Naive thymus-derived CD4-positive, alpha-beta T cell (primary cell): ENCODE results near the gene FBN1. TPM values are rescaled to one million over a fixed set of nuclear protein-coding genes. Genes with fewer than 3 reads are reported as not detected.

ENCODE experiments used
- ATAC-seq: fragments of 150-1000 bp; cut with Tn5 transposase; 2 replicates; pipeline ENCODE4 v1.10.0; 2021; ENCODE audit warnings: mild to moderate bottlenecking, moderate library complexity
- CTCF ChIA-PET: fragments of 350-600 bp; sonication (Branson Sonifier 250); formaldehyde crosslinking; loops from one replicate; lab custom pipeline; 2021; ENCODE audit warnings: antibody characterized with exemption; lab: Charles Lee
- POLR2A ChIA-PET: fragments of 350-600 bp; sonication (Branson Sonifier 250); formaldehyde crosslinking; loops from one replicate; lab custom pipeline; 2021; ENCODE audit warnings: antibody characterized with exemption, inconsistent platforms; lab: Charles Lee
- DNase-seq, 9 donors: peaks; one replicate each; pipeline versions ENCODE4 v3.0.0 to v3.0.0-alpha.2; 2020 to 2022; ENCODE audit warnings: mixed read lengths in 1 of 9
- H3K27ac ChIP-seq: one replicate; pipeline ENCODE4 v1.7.0; 2013; ENCODE audit warnings: mild to moderate bottlenecking, low read depth, low read length, moderate library complexity
- H3K27me3 ChIP-seq, 2 donors: one replicate each; pipeline ENCODE4 v1.7.0; 2013; ENCODE audit warnings: low read length in 2 of 2, mild to moderate bottlenecking in 2 of 2, moderate library complexity in 2 of 2; ENCODE audit not compliant: control insufficient read depth in 2 of 2, insufficient read depth in 2 of 2
- H3K36me3 ChIP-seq, 3 experiments: 1 replicate in 2 of 3; 2 replicates in 1 of 3; pipeline ENCODE4 v1.7.0; 2013; ENCODE audit warnings: low read length in 3 of 3, mild to moderate bottlenecking in 3 of 3, moderate library complexity in 1 of 3; ENCODE audit not compliant: insufficient read depth in 3 of 3, control insufficient read depth in 2 of 3
- H3K4me1 ChIP-seq, 2 donors: one replicate each; pipeline ENCODE4 v1.7.0; 2013; ENCODE audit warnings: low read length in 2 of 2, mild to moderate bottlenecking in 2 of 2, moderate library complexity in 1 of 2; ENCODE audit not compliant: control insufficient read depth in 2 of 2, insufficient read depth in 2 of 2
- H3K4me3 ChIP-seq: 2 replicates; pipeline ENCODE4 v1.7.0; 2013; ENCODE audit warnings: mild to moderate bottlenecking, low read length
- H3K9me3 ChIP-seq, 3 experiments: 1 replicate in 2 of 3; 2 replicates in 1 of 3; pipeline ENCODE4 v1.7.0; 2013; ENCODE audit warnings: low read length in 3 of 3; ENCODE audit not compliant: control insufficient read depth in 2 of 3
- H3K27ac Mint-ChIP-seq, 9 donors: one replicate each; pipeline ENCODE4 v1.8.0; 2020 to 2022; ENCODE audit warnings: mixed read lengths in 9 of 9, mild to moderate bottlenecking in 8 of 9, moderate library complexity in 5 of 9, inconsistent platforms in 2 of 9
- H3K27me3 Mint-ChIP-seq, 5 donors: one replicate each; pipeline ENCODE4 v1.8.0; 2021 to 2022; ENCODE audit warnings: mixed read lengths in 5 of 5, mild to moderate bottlenecking in 1 of 5
- H3K36me3 Mint-ChIP-seq, 5 donors: one replicate each; pipeline ENCODE4 v1.8.0; 2020 to 2022; ENCODE audit warnings: mixed read lengths in 5 of 5, mild to moderate bottlenecking in 3 of 5, inconsistent platforms in 1 of 5
- H3K4me1 Mint-ChIP-seq, 7 donors: one replicate each; pipeline ENCODE4 v1.8.0; 2020 to 2022; ENCODE audit warnings: mixed read lengths in 7 of 7, mild to moderate bottlenecking in 3 of 7, inconsistent platforms in 1 of 7
- H3K4me3 Mint-ChIP-seq, 10 donors: one replicate each; pipeline ENCODE4 v1.8.0; 2020 to 2022; ENCODE audit warnings: mild to moderate bottlenecking in 10 of 10, mixed read lengths in 10 of 10, moderate library complexity in 6 of 10, inconsistent platforms in 2 of 10
- H3K9me3 Mint-ChIP-seq, 11 donors: one replicate each; pipeline ENCODE4 v1.8.0; 2020 to 2022; ENCODE audit warnings: mixed read lengths in 11 of 11, mild to moderate bottlenecking in 4 of 11, inconsistent platforms in 1 of 11, moderate library complexity in 1 of 11
- intact Hi-C, 2 donors: fragments of 100-400 bp; cut with micrococcal nuclease; formaldehyde crosslinking; loops; one replicate each; pipeline ENCODE4 v1.15.1; 2023
- polyA plus RNA-seq, 2 donors: library from polyadenylated mRNA; unstranded; fragments of 300-500 nt; fragmentation: Illumina TruSeq; gene quantifications; one replicate each; pipeline ENCODE4 v1.2.3, GENCODE V29; 2021
- total RNA-seq, 6 experiments: library from RNA in 5 of 6; stranded (reverse) in 5 of 6; gene quantifications; 1 replicate in 5 of 6; 2 replicates in 1 of 6; pipeline ENCODE4 v1.2.3 and lab custom pipeline; 2021 to 2026

The FBN1 gene
- total and polyA plus RNA-seq, 7 experiments from 2014 or later: 0.03 to 1.3 (median 0.61) TPM; not detected in 1

DNA sequence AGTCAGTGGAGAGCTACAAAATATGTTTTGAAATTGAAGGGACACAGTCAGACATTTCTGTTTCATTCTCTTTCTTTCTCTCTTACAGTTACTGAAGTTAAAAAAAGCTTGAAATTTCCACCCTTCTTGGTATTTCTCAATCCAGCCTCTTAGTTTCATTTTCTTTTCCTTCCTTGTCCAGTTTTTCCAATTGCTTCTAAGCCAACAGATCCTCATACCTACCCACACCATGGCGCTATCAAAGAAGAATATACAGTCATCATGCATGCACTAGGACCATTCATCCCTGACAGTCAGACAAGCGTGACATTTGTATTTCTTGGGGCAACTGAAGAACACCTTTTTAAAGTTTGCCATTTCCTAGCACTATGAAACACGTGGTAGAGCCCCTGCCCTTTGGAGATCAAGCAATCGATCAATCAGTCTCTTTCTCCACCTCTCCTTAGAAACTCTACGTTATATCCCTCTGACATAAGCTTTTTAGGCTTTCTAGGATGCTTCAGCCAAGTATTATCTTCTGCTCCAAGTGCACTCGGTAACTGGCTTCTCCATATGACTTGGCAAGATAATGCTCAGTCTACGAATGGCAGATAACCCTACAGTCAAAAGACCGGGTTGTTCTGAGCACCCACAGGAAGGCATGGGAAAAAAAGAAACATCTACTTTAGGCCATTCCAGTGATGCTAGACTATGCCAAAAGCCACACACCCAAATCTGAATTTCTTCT is 65.4 kb downstream of the FBN1 start:
- POLR2A ChIA-PET: no interaction called here
- no peak overlapping the region for H3K27ac ChIP-seq
- H3K4me1 ChIP-seq: no peaks in the 10 kb centered on the region
- intact Hi-C loops: no loop called here
- H3K27me3 Mint-ChIP-seq: peaks cover 0 to 16% (median 5%) of the 10 kb centered on the region in 5 donors
- H3K9me3 ChIP-seq: no peaks in the 10 kb centered on the region
- H3K9me3 Mint-ChIP-seq: peaks cover 0 to 4% (median 0%) of the 10 kb centered on the region in 11 donors
- no peak for ATAC-seq
- CTCF ChIA-PET: no interaction called here
- no peaks in the 10 kb centered on the region for H3K36me3 ChIP-seq
- no peak overlapping the region for H3K4me3 ChIP-seq
- H3K27ac Mint-ChIP-seq: no peak overlapping the region
- H3K4me3 Mint-ChIP-seq: no peak overlapping the region
- H3K4me1 Mint-ChIP-seq: no peaks in the 10 kb centered on the region
- H3K27me3 ChIP-seq: no peaks in the 10 kb centered on the region
- DNase-seq: no peak
- no peaks in the 10 kb centered on the region for H3K36me3 Mint-ChIP-seq

GRCh38 chr15:48578965-48579364 is 66.5 kb downstream of the FBN1 start:
- ATAC-seq (no peak), DNase-seq (no peak)
- Histone ChIP-seq H3K4me1 (no peaks in the 10 kb centered on the region), H3K36me3 (no peaks in the 10 kb centered on the region), H3K4me3 (no peak overlapping the region), H3K9me3 (no peaks in the 10 kb centered on the region), H3K27ac (no peak overlapping the region), H3K27me3 (no peaks in the 10 kb centered on the region)
- POLR2A ChIA-PET: no interaction called here
- CTCF ChIA-PET: no interaction called here
- Mint-ChIP-seq H3K9me3 (peaks cover 0 to 4% (median 0%) of the 10 kb centered on the region in 11 donors), H3K4me3 (no peak overlapping the region), H3K4me1 (no peaks in the 10 kb centered on the region), H3K27me3 (peaks cover 0 to 16% (median 5%) of the 10 kb centered on the region in 5 donors), H3K36me3 (no peaks in the 10 kb centered on the region), H3K27ac (no peak overlapping the region)
- intact Hi-C loops: no loop called here

DNA sequence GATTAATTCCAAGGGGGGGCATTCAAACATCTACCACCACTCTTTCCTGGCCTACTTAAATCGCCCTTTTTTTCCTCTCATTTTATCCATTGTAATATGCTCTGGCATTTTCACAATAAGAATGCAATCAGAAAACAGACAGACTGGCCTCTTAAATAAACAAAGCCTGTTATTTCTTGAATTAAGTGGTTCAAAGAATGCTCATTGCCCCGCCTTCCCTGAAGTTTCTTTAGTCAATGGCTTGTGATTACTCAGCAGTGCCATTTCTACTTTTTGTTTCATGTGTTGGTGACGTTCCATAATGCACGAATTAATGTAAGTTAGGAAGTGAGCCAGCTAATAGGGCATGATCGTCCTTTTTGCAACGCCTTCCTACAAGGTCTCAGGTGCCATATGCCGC is 68.0 kb downstream of the FBN1 start:
- Histone ChIP-seq H3K27me3 (no peaks in the 10 kb centered on the region), H3K36me3 (no peaks in the 10 kb centered on the region), H3K9me3 (no peaks in the 10 kb centered on the region), H3K27ac (no peak overlapping the region), H3K4me1 (no peaks in the 10 kb centered on the region), H3K4me3 (no peak overlapping the region)
- ChIA-PET POLR2A (no interaction called here), CTCF (no interaction called here)
- no peak overlapping the region for H3K27ac Mint-ChIP-seq
- no peaks in the 10 kb centered on the region for H3K36me3 Mint-ChIP-seq
- peaks cover 0 to 4% (median 0%) of the 10 kb centered on the region in 11 donors for H3K9me3 Mint-ChIP-seq
- ATAC-seq: no peak
- no peak overlapping the region for H3K4me3 Mint-ChIP-seq
- intact Hi-C loops: no loop called here
- no peak for DNase-seq
- H3K27me3 Mint-ChIP-seq: peaks cover 0 to 16% (median 9%) of the 10 kb centered on the region in 5 donors
- H3K4me1 Mint-ChIP-seq: no peaks in the 10 kb centered on the region

GRCh38 chr15:48574187-48574586 is 71.3 kb downstream of the FBN1 start:
- Histone ChIP-seq H3K4me1 (no peaks in the 10 kb centered on the region), H3K9me3 (no peaks in the 10 kb centered on the region), H3K36me3 (no peaks in the 10 kb centered on the region), H3K27ac (no peak overlapping the region), H3K4me3 (no peak overlapping the region), H3K27me3 (no peaks in the 10 kb centered on the region)
- Mint-ChIP-seq H3K36me3 (no peaks in the 10 kb centered on the region), H3K4me1 (no peaks in the 10 kb centered on the region), H3K9me3 (peaks cover 0 to 4% (median 0%) of the 10 kb centered on the region in 11 donors), H3K27ac (no peak overlapping the region), H3K4me3 (no peak overlapping the region), H3K27me3 (peaks cover 0 to 11% (median 9%) of the 10 kb centered on the region in 5 donors)
- ATAC-seq: no peak
- DNase-seq: no peak
- ChIA-PET CTCF (no interaction called here), POLR2A (no interaction called here)
- intact Hi-C loops: no loop called here

GRCh38 chr15:48573780-48574179 is 71.7 kb downstream of the FBN1 start:
- no peaks in the 10 kb centered on the region for H3K27me3 ChIP-seq
- ChIA-PET POLR2A (no interaction called here), CTCF (no interaction called here)
- intact Hi-C loops: no loop called here
- H3K4me3 ChIP-seq: no peak overlapping the region
- Mint-ChIP-seq H3K27ac (no peak overlapping the region), H3K27me3 (peaks cover 0 to 12% (median 9%) of the 10 kb centered on the region in 5 donors), H3K9me3 (peaks cover 0 to 4% (median 0%) of the 10 kb centered on the region in 11 donors), H3K4me1 (no peaks in the 10 kb centered on the region), H3K36me3 (no peaks in the 10 kb centered on the region), H3K4me3 (no peak overlapping the region)
- no peak for ATAC-seq
- H3K36me3 ChIP-seq: no peaks in the 10 kb centered on the region
- no peaks in the 10 kb centered on the region for H3K9me3 ChIP-seq
- H3K27ac ChIP-seq: no peak overlapping the region
- H3K4me1 ChIP-seq: no peaks in the 10 kb centered on the region
- no peak for DNase-seq

GRCh38 chr15:48572823-48573222 is 72.7 kb downstream of the FBN1 start:
- ChIA-PET CTCF (no interaction called here), POLR2A (no interaction called here)
- Mint-ChIP-seq H3K4me3 (no peak overlapping the region), H3K9me3 (peaks cover 0 to 3% (median 0%) of the 10 kb centered on the region in 11 donors), H3K4me1 (no peaks in the 10 kb centered on the region), H3K27me3 (peaks cover 0 to 17% (median 9%) of the 10 kb centered on the region in 5 donors), H3K36me3 (no peaks in the 10 kb centered on the region), H3K27ac (no peak overlapping the region)
- H3K27ac ChIP-seq: no peak overlapping the region
- intact Hi-C loops: no loop called here
- H3K4me1 ChIP-seq: no peaks in the 10 kb centered on the region
- H3K27me3 ChIP-seq: no peaks in the 10 kb centered on the region
- H3K9me3 ChIP-seq: no peaks in the 10 kb centered on the region
- no peaks in the 10 kb centered on the region for H3K36me3 ChIP-seq
- DNase-seq (no peak), ATAC-seq (no peak)
- H3K4me3 ChIP-seq: no peak overlapping the region

DNA sequence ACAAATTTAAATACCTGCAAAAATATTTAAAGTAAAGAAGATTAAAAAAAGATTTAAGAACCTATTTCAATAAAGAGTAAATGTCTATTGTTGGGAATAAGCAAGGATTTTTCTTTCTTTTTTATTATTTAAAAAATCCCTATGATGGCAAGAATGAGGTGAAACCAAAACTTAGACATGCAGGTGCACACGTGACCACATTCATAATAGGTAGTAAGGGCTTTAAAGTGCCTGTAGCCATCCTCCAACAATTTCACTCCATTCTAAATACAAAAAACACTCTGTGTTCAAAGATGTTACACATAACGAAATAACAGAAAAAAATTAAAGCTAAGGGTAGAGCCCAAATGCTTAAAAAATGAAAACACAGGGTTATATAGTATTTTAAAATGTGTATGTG is 74.0 kb downstream of the FBN1 start:
- no peak for ATAC-seq
- no peak overlapping the region for H3K4me3 Mint-ChIP-seq
- CTCF ChIA-PET: no interaction called here

More for the DNA sequence above, 74.0 kb downstream of the FBN1 start:
- Mint-ChIP-seq H3K27ac (no peak overlapping the region), H3K4me1 (no peaks in the 10 kb centered on the region), H3K36me3 (no peaks in the 10 kb centered on the region), H3K27me3 (peaks cover 1 to 21% (median 11%) of the 10 kb centered on the region in 5 donors), H3K9me3 (peaks cover 0 to 3% (median 0%) of the 10 kb centered on the region in 11 donors)
- H3K4me3 ChIP-seq: no peak overlapping the region
- POLR2A ChIA-PET: no interaction called here
- no peak for DNase-seq
- intact Hi-C loops: no loop called here
- H3K27ac ChIP-seq: no peak overlapping the region
- no peaks in the 10 kb centered on the region for H3K27me3 ChIP-seq
- no peaks in the 10 kb centered on the region for H3K9me3 ChIP-seq
- H3K36me3 ChIP-seq: no peaks in the 10 kb centered on the region
- H3K4me1 ChIP-seq: no peaks in the 10 kb centered on the region
